ENCODE measurements around the gene C19orf25. TPM values are rescaled to one million over a fixed set of nuclear protein-coding genes. Genes with fewer than 3 reads are reported as not detected.

The C19orf25 gene
- total and polyA plus RNA-seq, 9 of the 15 experiments (the other 6 are each of a cell fraction or from before 2014, with no cell fraction given) = 0.79 to 96.0 (median 36.1) TPM

DNA sequence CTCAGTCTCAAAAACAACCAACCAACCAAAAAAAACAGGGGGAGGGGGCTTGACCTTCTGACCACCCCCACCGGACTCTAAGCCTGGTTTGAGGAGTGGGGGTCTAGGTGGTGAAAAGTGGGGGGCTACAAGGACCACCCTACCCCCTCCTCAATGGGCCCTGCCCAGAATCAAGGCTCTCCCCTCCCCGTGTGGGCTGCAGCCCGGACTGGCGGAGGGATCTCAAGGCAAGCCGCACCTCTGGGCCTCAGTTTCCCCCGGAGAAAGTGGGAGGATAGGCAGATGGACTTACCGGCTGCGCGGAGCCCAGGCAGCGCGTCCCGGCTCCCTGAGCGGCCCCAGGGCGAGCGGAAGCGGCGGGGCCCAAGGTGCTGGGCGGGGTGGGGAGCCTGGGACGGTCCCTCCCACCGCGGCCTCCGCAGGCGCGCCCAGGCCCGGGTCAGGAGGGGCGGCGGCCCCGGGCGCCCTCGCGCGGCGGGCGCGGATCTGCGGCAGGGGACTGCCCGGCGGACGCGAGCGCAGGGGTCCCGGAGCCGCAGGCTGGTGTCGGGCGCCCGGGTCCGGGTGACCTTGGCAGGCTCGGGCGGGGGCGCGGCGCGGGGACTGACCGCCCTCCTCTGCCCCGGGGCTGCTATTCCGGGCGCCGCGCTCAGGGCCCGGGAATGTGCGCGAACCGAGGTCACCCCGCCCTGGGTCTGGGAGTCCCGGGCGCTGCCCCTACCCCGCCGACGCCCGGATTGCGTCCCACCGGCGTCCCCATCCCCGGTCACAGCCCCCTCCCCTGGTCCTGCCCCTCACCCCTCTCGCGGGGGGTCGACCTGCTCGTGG lies 33.9 kb upstream of the C19orf25 start, which contains the start of gene ADAMTSL5 (continued):
- no peak for TF ChIP-seq JUND (IDR thresholded peaks at IDR 0.05; ENCODE audit: borderline replicate concordance, low read depth, low read length)
- TF ChIP-seq JUND (tag; IDR thresholded peaks at IDR 0.05; ENCODE audit: borderline replicate concordance, low read depth, low read length) = no peak
- peak; percentile 85 for TF ChIP-seq SMAD4 (CRISPR knock-in tag; conservative IDR thresholded peaks at IDR 0.05)
- TF ChIP-seq, protein P1, sequence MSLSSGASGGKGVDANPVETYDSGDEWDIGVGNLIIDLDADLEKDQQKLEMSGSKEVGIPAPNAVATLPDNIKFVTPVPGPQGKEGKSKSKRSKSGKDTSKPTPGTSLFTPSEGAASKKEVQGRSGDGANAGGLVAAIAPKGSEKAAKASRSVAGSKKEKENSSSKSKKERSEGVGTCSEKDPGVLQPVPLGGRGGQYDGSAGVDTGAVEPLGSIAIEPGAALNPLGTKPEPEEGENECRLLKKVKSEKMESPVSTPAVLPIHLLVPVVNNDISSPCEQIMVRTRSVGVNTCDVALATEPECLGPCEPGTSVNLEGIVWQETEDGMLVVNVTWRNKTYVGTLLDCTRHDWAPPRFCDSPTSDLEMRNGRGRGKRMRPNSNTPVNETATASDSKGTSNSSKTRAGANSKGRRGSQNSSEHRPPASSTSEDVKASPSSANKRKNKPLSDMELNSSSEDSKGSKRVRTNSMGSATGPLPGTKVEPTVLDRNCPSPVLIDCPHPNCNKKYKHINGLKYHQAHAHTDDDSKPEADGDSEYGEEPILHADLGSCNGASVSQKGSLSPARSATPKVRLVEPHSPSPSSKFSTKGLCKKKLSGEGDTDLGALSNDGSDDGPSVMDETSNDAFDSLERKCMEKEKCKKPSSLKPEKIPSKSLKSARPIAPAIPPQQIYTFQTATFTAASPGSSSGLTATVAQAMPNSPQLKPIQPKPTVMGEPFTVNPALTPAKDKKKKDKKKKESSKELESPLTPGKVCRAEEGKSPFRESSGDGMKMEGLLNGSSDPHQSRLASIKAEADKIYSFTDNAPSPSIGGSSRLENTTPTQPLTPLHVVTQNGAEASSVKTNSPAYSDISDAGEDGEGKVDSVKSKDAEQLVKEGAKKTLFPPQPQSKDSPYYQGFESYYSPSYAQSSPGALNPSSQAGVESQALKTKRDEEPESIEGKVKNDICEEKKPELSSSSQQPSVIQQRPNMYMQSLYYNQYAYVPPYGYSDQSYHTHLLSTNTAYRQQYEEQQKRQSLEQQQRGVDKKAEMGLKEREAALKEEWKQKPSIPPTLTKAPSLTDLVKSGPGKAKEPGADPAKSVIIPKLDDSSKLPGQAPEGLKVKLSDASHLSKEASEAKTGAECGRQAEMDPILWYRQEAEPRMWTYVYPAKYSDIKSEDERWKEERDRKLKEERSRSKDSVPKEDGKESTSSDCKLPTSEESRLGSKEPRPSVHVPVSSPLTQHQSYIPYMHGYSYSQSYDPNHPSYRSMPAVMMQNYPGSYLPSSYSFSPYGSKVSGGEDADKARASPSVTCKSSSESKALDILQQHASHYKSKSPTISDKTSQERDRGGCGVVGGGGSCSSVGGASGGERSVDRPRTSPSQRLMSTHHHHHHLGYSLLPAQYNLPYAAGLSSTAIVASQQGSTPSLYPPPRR (CRISPR knock-in tag; IDR thresholded peaks at IDR 0.05; ENCODE audit: borderline replicate concordance) = no peak
- TF ChIP-seq, protein P2, sequence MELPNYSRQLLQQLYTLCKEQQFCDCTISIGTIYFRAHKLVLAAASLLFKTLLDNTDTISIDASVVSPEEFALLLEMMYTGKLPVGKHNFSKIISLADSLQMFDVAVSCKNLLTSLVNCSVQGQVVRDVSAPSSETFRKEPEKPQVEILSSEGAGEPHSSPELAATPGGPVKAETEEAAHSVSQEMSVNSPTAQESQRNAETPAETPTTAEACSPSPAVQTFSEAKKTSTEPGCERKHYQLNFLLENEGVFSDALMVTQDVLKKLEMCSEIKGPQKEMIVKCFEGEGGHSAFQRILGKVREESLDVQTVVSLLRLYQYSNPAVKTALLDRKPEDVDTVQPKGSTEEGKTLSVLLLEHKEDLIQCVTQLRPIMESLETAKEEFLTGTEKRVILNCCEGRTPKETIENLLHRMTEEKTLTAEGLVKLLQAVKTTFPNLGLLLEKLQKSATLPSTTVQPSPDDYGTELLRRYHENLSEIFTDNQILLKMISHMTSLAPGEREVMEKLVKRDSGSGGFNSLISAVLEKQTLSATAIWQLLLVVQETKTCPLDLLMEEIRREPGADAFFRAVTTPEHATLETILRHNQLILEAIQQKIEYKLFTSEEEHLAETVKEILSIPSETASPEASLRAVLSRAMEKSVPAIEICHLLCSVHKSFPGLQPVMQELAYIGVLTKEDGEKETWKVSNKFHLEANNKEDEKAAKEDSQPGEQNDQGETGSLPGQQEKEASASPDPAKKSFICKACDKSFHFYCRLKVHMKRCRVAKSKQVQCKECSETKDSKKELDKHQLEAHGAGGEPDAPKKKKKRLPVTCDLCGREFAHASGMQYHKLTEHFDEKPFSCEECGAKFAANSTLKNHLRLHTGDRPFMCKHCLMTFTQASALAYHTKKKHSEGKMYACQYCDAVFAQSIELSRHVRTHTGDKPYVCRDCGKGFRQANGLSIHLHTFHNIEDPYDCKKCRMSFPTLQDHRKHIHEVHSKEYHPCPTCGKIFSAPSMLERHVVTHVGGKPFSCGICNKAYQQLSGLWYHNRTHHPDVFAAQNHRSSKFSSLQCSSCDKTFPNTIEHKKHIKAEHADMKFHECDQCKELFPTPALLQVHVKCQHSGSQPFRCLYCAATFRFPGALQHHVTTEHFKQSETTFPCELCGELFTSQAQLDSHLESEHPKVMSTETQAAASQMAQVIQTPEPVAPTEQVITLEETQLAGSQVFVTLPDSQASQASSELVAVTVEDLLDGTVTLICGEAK (IDR thresholded peaks at IDR 0.05) = 0 out of 2 replicates have a peak, but pooled peaks have one; percentile 42
- TF ChIP-seq, protein P2 (CRISPR knock-in tag; IDR thresholded peaks at IDR 0.05) = no peak
- TF ChIP-seq FOXK2 (conservative IDR thresholded peaks at IDR 0.05 in 1 of 2, IDR thresholded peaks at IDR 0.05 in 1 of 2; ENCODE audit: low read depth in 2 of 2) = no peak
- TF ChIP-seq HLTF (IDR thresholded peaks at IDR 0.05) = peak; percentile 84; the same call in 1 of the 2 replicates
- TF ChIP-seq MECOM (CRISPR knock-in tag; IDR thresholded peaks at IDR 0.05) = no peak
- peak; percentile 63 for TF ChIP-seq PHF20 (IDR thresholded peaks at IDR 0.05; ENCODE audit: partially characterized antibody)
- TF ChIP-seq NFIC (IDR thresholded peaks at IDR 0.05) = 0 out of 2 replicates have a peak, but pooled peaks have one; percentile 16

Data from K562 (cell line).